ENCODE measurements around the gene ARPC4.

The ARPC4 gene

DNA sequence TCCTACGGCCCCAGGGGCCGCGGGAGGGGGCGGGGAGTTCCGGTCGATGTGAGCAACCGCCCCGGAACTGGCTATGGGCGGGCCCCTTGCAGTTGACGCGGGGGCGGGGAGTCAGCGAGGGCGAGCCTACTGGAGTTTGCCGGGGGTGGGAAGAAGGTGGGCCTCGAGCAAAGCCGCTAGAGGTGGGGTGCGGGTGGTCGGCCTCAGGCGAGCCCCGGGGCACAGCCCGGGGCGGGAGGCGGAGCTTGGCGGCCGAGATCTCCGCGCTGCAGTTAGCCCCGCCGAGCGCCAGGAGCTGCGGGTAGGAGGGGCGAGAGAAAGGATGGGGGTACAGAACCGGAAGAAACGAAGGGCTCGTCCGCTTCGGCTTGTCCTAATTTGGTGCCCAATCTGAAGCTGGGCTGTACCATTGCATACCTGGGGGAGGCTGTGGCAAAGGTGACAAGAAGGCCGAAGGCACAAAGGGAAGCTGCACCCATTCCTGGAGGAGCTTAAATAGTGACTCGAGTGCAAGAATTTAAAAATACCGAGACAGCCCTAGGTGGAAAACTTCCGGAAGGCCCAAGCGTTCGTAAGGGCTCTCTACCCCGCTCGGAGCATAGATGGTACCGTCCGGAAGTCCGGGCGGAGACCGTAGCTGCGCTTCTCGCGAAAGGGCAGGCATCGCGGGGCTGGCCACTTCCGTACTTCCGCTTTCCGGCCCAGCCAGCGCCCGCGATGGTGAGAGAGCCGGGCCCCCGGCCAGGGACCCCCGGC, at the start of gene ARPC4, which contains the start of gene TADA3:
Gene ARPC4 (plus strand): TSS at position 678 of the 756 bp plus-strand sequence. CDS start 40 bp downstream, at position 718.
Gene TADA3 (minus strand): TSS at position 69 of the 756 bp plus-strand sequence. CDS start 1,007 bp downstream, outside the sequence.
- peak within 1 kb of the TSS; percentile 83 for H3K4me3 ChIP-seq (ENCODE audit: low read depth, low read length)
- peak; percentile 98 for DNase-seq (ENCODE audit: low read depth)
- no peak for TF ChIP-seq CTCF (conservative IDR thresholded peaks at IDR 0.05; ENCODE audit: low read depth, low read length)

DNA sequence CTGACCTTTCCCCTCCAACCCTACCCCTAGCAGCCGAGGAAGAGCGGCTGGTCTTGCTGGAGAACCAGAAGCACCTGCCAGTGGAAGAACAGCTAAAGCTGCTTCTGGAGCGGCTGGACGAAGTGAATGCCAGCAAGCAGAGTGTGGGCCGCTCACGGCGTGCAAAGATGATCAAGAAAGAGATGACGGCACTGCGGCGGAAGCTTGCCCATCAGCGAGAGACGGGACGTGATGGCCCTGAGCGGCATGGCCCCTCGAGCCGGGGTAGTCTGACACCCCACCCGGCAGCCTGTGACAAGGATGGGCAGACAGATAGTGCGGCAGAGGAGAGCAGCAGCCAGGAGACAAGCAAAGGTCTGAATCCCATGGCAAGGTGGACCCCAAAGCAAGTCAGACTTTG, 49.3 kb upstream of the ARPC4 start:
- no peak for DNase-seq (ENCODE audit: low read depth)
- TF ChIP-seq CTCF (conservative IDR thresholded peaks at IDR 0.05; ENCODE audit: low read depth, low read length), result no peak
- no peak overlapping the region for H3K4me3 ChIP-seq (ENCODE audit: low read depth, low read length)

GRCh38 chr3:9744162-9744561, 48.7 kb upstream of the ARPC4 start:
- TF ChIP-seq CTCF (conservative IDR thresholded peaks at IDR 0.05; ENCODE audit: low read depth, low read length), result no peak
- DNase-seq (ENCODE audit: low read depth), result no peak
- H3K4me3 ChIP-seq (ENCODE audit: low read depth, low read length), result no peak overlapping the region

DNA sequence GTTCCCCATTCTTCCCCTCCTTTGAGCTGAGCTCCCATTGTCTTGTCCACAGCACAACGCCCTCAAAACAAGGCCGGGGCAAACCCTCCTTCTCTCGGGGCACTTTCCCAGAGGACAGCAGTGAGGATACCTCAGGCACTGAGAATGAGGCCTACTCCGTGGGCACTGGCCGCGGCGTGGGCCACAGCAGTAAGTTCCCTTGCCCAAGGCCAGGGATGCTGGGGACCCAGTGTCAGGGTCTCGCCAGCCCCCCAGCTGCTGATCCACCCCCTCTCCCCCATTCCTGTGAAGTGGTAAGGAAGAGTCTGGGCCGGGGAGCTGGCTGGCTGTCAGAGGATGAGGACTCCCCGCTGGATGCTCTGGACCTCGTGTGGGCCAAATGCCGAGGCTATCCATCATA, 47.4 kb upstream of the ARPC4 start:
- no peak for DNase-seq (ENCODE audit: low read depth)
- H3K4me3 ChIP-seq (ENCODE audit: low read depth, low read length), result no peak overlapping the region
- TF ChIP-seq CTCF (conservative IDR thresholded peaks at IDR 0.05; ENCODE audit: low read depth, low read length), result no peak

GRCh38 chr3:9746330-9746729, 46.6 kb upstream of the ARPC4 start:
- DNase-seq (ENCODE audit: low read depth), result peak; percentile 95
- no peak for TF ChIP-seq CTCF (conservative IDR thresholded peaks at IDR 0.05; ENCODE audit: low read depth, low read length)
- no peak overlapping the region for H3K4me3 ChIP-seq (ENCODE audit: low read depth, low read length)

DNA sequence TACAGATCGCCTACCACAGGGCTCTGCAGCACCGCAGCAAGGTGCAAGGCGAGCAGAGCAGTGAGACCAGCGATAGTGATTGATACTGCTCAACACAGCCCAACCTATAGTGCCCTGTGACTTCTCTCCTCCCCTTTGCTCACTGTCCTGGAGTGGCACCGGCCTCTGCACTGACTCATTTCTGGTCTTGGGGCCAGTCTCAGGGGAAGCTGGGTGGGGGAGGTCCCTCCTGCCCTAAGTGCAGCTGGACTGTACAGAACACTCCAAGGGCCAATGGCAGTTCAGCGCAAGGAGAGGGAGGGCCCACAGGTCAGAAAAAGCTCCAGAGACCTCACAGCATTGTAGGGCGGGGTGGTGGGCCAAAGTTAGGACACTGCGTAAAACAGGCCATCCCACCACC, 45.6 kb upstream of the ARPC4 start:
- no peak for TF ChIP-seq CTCF (conservative IDR thresholded peaks at IDR 0.05; ENCODE audit: low read depth, low read length)
- H3K4me3 ChIP-seq (ENCODE audit: low read depth, low read length), result no peak overlapping the region
- peak; percentile 41 for DNase-seq (ENCODE audit: low read depth)

DNA sequence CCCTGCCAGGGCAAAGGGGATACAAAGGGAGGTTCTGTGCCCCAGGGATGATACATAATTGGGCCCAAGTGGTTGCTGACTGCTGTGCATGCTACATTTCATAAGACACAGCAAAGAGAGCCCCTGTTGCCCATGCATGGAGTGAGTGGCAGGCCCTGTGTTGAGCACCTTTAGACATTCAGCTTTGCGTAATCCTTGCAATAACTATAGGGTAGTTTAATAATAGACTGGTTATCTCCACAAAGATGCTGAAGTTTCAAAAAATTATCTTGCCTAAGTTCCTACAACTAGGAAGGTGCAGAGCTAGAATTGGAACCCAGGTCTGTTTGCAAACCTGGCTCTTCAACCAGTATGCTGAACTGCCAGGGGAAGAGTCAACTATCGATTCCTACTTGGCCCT, 44.9 kb upstream of the ARPC4 start:
- TF ChIP-seq CTCF (conservative IDR thresholded peaks at IDR 0.05; ENCODE audit: low read depth, low read length), result no peak
- DNase-seq (ENCODE audit: low read depth), result no peak
- H3K4me3 ChIP-seq (ENCODE audit: low read depth, low read length), result no peak overlapping the region

Measured in choroid plexus epithelial cell (primary cell).